HEK293T (cell line): Measurements from ENCODE around the gene HOXC11.
A peak's percentile ranks its signal among the peaks of the same experiment; 100 is the strongest.

Experiments
- CTCF ChIA-PET: fragments of 350-600 bp; formaldehyde crosslinking; extraction: SDS; loops from one replicate; lab custom pipeline; 2021; ENCODE audit warnings: antibody characterized with exemption, inconsistent platforms; lab: Yijun Ruan, JAX
- POLR2A ChIA-PET: fragments of 350-600 bp; formaldehyde crosslinking; extraction: SDS; loops from one replicate; lab custom pipeline; 2020; ENCODE audit warnings: antibody characterized with exemption, inconsistent platforms; lab: Yijun Ruan, JAX
- DNase-seq: peaks from one replicate; pipeline ENCODE4 v3.0.0; 2012; ENCODE audit warnings: mixed read lengths; ENCODE audit errors: extremely low spot score
- ARNT ChIP-seq: fragments of 450-650 bp; IDR thresholded peaks from 2 replicates; pipeline ENCODE4 v1.6.1; 2017; ENCODE audit warnings: mild to moderate bottlenecking
- BHLHE40 ChIP-seq: fragments of 450-650 bp; IDR thresholded peaks from 2 replicates; pipeline ENCODE4 v1.6.1; 2016; ENCODE audit warnings: mild to moderate bottlenecking, moderate library complexity, borderline replicate concordance
- CTBP1 ChIP-seq: fragments of 450-650 bp; IDR thresholded peaks from 2 replicates; pipeline ENCODE4 v1.6.1; 2016; ENCODE audit warnings: borderline replicate concordance
- ELF4 ChIP-seq: fragments of 450-650 bp; IDR thresholded peaks from 2 replicates; pipeline ENCODE4 v1.6.1; 2017; ENCODE audit warnings: antibody characterized with exemption
- FOXA1 ChIP-seq: fragments of 450-650 bp; IDR thresholded peaks from 2 replicates; pipeline ENCODE4 v1.6.1; 2016; ENCODE audit warnings: mild to moderate bottlenecking
- FOXK2 ChIP-seq: fragments of 450-650 bp; IDR thresholded peaks from 2 replicates; pipeline ENCODE4 v1.6.1; 2016; ENCODE audit warnings: mild to moderate bottlenecking
- FOXM1 ChIP-seq: fragments of 450-650 bp; IDR thresholded peaks from 2 replicates; pipeline ENCODE4 v1.6.1; 2017; ENCODE audit warnings: mild to moderate bottlenecking, borderline replicate concordance
- HDGF ChIP-seq: fragments of 450-650 bp; IDR thresholded peaks from 2 replicates; pipeline ENCODE4 v1.6.1; 2017; ENCODE audit warnings: antibody characterized with exemption, borderline replicate concordance
- L3MBTL2 ChIP-seq: fragments of 450-650 bp; conservative IDR thresholded peaks from 2 replicates; pipeline ENCODE4 v1.6.1; 2016; ENCODE audit warnings: mild to moderate bottlenecking
- LEF1 ChIP-seq: fragments of 450-650 bp; IDR thresholded peaks from 2 replicates; pipeline ENCODE4 v1.6.1; 2017; ENCODE audit warnings: mild to moderate bottlenecking, borderline replicate concordance
- NFRKB ChIP-seq: fragments of 450-650 bp; IDR thresholded peaks from 2 replicates; pipeline ENCODE4 v1.6.1; 2016; ENCODE audit warnings: mild to moderate bottlenecking, moderate library complexity
- PKNOX1 ChIP-seq: fragments of 450-650 bp; IDR thresholded peaks from 2 replicates; pipeline ENCODE4 v1.6.1; 2016
- SP1 ChIP-seq: fragments of 450-650 bp; IDR thresholded peaks from 2 replicates; pipeline ENCODE4 v1.6.1; 2017
- SUZ12 ChIP-seq: fragments of 450-650 bp; IDR thresholded peaks from 2 replicates; pipeline ENCODE4 v1.6.1; 2016; ENCODE audit warnings: mild to moderate bottlenecking
- TARDBP ChIP-seq: fragments of 450-650 bp; IDR thresholded peaks from 2 replicates; pipeline ENCODE4 v1.6.1; 2016
- ZNF384 ChIP-seq: fragments of 450-650 bp; IDR thresholded peaks from 2 replicates; pipeline ENCODE4 v1.6.1; 2016

The HOXC11 gene

GRCh38 chr12:54004063-54004840 is 31.3 kb downstream of the HOXC11 start:
- ChIA-PET POLR2A (interaction anchor here (0.6 to 1.2 kb wide), 2 partner anchors 13 to 71 kb away, joined by 4 to 6 read pairs; no protein-coding TSS in a partner anchor), CTCF (interaction anchor here (0.7 to 3.3 kb wide), 5 partner anchors 19 to 204 kb away, joined by 3 to 9 read pairs (median 8); partner anchors contain the start of genes HOXC10 and HOXC5)
- DNase-seq: no peak
- TF ChIP-seq LEF1 (no peak), BHLHE40 (no peak), NFRKB (no peak), ARNT (no peak), FOXK2 (no peak), TARDBP (no peak), SUZ12 (no peak), L3MBTL2 (no peak), ZNF384 (no peak), FOXM1 (no peak), CTBP1 (no peak)

DNA sequence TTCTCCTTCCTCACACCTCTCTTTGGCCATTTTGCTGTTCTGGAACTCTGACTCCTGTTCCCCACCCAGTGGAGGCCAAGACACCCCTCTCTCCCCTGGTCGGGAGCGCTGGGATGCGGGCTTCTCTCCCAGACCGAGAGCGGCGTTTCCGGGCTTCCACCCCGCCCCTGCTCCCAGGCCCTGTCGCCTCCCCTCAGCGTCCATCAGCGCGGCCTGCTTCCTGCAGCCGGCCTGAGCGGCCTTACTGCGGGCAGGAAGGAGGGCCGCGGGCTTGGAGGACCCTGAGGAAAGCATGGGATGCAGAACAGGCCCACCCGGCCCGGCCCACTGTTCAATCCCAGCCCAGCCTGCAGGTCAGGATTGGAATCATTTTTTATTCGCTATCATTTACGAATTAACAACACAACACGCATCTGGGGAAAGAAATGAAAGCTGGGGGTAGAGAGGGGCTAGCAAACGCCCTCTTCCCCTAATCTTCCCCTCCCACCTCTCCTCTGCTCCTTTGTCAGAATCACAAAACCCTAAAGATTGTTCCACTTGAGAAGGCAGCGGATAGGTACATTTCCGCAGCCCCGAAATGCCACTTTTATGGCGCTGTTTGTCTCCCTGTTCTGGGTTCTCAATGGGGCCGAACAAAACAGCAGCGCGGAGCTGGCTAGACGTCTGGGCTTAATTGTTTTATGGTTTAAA is 32.1 kb downstream of the HOXC11 start:
- ChIA-PET POLR2A (interaction anchor here (0.6 to 2.1 kb wide), 5 partner anchors 12 to 71 kb away, joined by 3 to 15 read pairs (median 4); no protein-coding TSS in a partner anchor), CTCF (interaction anchor here (0.7 to 3.3 kb wide), 9 partner anchors 14 to 210 kb away, joined by 3 to 9 read pairs (median 4); partner anchors contain the start of genes HOXC10 and HOXC5)
- DNase-seq: no peak
- TF ChIP-seq SUZ12 (no peak), BHLHE40 (no peak), TARDBP (no peak), FOXA1 (no peak), NFRKB (no peak), ELF4 (no peak), FOXM1 (no peak), HDGF (no peak), L3MBTL2 (no peak), SP1 (no peak), ARNT (no peak), FOXK2 (no peak), LEF1 (no peak), CTBP1 (no peak)

DNA sequence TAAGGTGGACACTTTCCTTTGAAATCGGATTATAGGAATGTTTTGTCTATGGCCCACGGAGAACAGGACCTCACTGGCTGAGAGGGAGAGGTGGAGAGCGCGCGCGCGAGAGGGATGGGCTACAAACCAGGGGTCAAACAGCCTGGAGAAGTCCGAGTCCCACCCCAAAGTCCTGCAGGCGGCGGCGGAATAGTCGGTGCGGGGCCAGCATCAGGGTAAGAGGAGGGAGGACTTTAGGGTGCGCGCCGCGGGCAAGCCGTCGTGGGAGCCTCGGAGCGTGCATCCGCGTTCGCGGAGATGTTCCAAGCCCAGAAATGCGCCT is 32.6 kb downstream of the HOXC11 start:
- TF ChIP-seq PKNOX1: no peak
- TF ChIP-seq L3MBTL2: peak; percentile 43; the same call in 1 of the 2 replicates
- POLR2A ChIA-PET: interaction anchor here (0.6 to 2.1 kb wide), 4 partner anchors 11 to 38 kb away, joined by 3 to 15 read pairs (median 3); no protein-coding TSS in a partner anchor

GRCh38 chr12:54005853-54006558 is 33.1 kb downstream of the HOXC11 start:
- peak; percentile 77 for DNase-seq
- TF ChIP-seq SUZ12 (no peak), FOXA1 (no peak), FOXM1 (no peak), ZNF384 (no peak), FOXK2 (no peak), BHLHE40 (no peak), PKNOX1 (no peak), LEF1 (no peak), SP1 (no peak), ELF4 (no peak), TARDBP (no peak), NFRKB (no peak), HDGF (no peak), L3MBTL2 (no peak), ARNT (no peak), CTBP1 (no peak)
- ChIA-PET CTCF (interaction anchor here (0.6 to 3.2 kb wide), 20 partner anchors 10 to 364 kb away, joined by 3 to 15 read pairs (median 4); partner anchors contain the start of genes HOXC10, HOXC4 and HOXC5), POLR2A (interaction anchor here (0.6 to 2.1 kb wide), 8 partner anchors 9 to 201 kb away, joined by 3 to 15 read pairs (median 3); no protein-coding TSS in a partner anchor)

More for the DNA sequence above, 32.6 kb downstream of the HOXC11 start:
- CTCF ChIA-PET: interaction anchor here (0.6 to 2.0 kb wide), 12 partner anchors 11 to 209 kb away, joined by 3 to 8 read pairs (median 4); partner anchors contain the start of genes HOXC4 and HOXC5
- no peak for DNase-seq

DNA sequence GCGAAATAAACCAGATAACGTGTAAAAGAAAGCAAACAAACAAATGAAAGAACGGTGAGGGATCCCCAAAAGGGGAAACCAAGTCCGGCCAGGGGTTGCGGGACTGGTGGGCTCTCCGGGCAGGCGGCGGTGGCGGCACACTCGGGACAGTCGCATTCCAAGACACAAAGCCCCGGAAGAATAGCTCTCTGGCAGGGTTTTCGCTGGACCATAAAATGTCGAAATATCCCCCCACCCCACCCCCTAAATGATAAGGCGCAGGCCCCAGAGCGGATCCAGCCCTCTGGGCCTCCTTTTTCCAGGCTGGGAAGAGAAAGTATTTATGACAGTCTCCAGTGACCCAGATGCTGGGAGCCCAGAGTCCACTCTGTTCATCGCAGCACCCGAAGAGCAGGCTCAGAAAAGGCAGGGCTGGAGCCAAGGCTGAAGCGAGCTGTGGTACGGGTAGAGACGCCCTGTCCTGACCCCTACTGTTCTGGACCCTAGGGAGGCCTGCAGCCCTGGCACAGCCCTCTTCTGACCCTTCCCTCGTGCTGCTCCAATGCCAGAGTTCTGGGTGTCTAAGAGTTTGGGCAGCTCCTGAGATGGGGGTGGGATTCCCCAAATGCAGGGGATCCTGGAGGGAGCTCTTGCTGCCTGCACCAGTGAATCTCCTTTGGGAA is 33.8 kb downstream of the HOXC11 start:
- ChIA-PET POLR2A (interaction anchor here (0.9 to 2.5 kb wide), 10 partner anchors 8 to 201 kb away, joined by 3 to 15 read pairs (median 3); partner anchors contain the start of gene HOXC10), CTCF (interaction anchor here (0.6 to 3.2 kb wide), 14 partner anchors 10 to 364 kb away, joined by 3 to 15 read pairs (median 6); partner anchors contain the start of genes HOXC10 and HOXC5)
- TF ChIP-seq SP1 (no peak), FOXK2 (no peak), ZNF384 (no peak), NFRKB (no peak)
- no peak for DNase-seq
